Activated CD4-positive, alpha-beta T cell treated with anti-CD3 and anti-CD28 coated beads for 48 hours (primary cell): ENCODE measurements around the gene ABLIM1.

ENCODE experiments used
- DNase-seq: peaks from one replicate; pipeline ENCODE4 v3.0.0-alpha.2; 2020

Gene ABLIM1

GRCh38 chr10:114573330-114574045 is 84.6 kb downstream of the ABLIM1 start:
- DNase-seq = no peak

GRCh38 chr10:114571316-114571999 is 86.6 kb downstream of the ABLIM1 start:
- no peak for DNase-seq

GRCh38 chr10:114566064-114566463 is 92.0 kb downstream of the ABLIM1 start:
- no peak for DNase-seq

- no peak for DNase-seq
Observed at GRCh38 chr10:114565066-114565465, 93.0 kb downstream of the ABLIM1 start.

GRCh38 chr10:114561008-114561523 is 97.0 kb downstream of the ABLIM1 start:
- DNase-seq = no peak

GRCh38 chr10:114560144-114560543 is 97.9 kb downstream of the ABLIM1 start:
- DNase-seq = no peak

- no peak for DNase-seq
Observed at GRCh38 chr10:114559636-114560035, 98.4 kb downstream of the ABLIM1 start.

- DNase-seq = no peak
Observed at GRCh38 chr10:114557854-114558253, 100.2 kb downstream of the ABLIM1 start.

GRCh38 chr10:114556236-114557122 is 101.6 kb downstream of the ABLIM1 start:
- DNase-seq = no peak

GRCh38 chr10:114553436-114553835 is 104.6 kb downstream of the ABLIM1 start:
- DNase-seq = no peak

GRCh38 chr10:114552050-114552449 is 106.0 kb downstream of the ABLIM1 start:
- no peak for DNase-seq

- DNase-seq = no peak
Observed at GRCh38 chr10:114551636-114551972, 106.5 kb downstream of the ABLIM1 start.

- no peak for DNase-seq
Observed at GRCh38 chr10:114550756-114551635, 107.1 kb downstream of the ABLIM1 start.

- DNase-seq = no peak
Observed at GRCh38 chr10:114548662-114549061, 109.4 kb downstream of the ABLIM1 start.

GRCh38 chr10:114547514-114547913 is 110.6 kb downstream of the ABLIM1 start:
- DNase-seq = peak; percentile 27

- no peak for DNase-seq
Observed at GRCh38 chr10:114547056-114547455, 111.0 kb downstream of the ABLIM1 start.

GRCh38 chr10:114545819-114546218 is 112.3 kb downstream of the ABLIM1 start:
- DNase-seq = no peak

- no peak for DNase-seq
Observed at GRCh38 chr10:114545071-114545470, 113.0 kb downstream of the ABLIM1 start.

- DNase-seq = peak; percentile 77
Observed at GRCh38 chr10:114544045-114544659, 113.9 kb downstream of the ABLIM1 start.

GRCh38 chr10:114543456-114543855 is 114.6 kb downstream of the ABLIM1 start:
- DNase-seq = no peak

GRCh38 chr10:114542373-114542772 is 115.7 kb downstream of the ABLIM1 start:
- no peak for DNase-seq

- DNase-seq = no peak
Observed at GRCh38 chr10:114541797-114542160, 116.3 kb downstream of the ABLIM1 start.
